ENCODE results near the gene DEPDC4.
"Not testable (repeated sequence)": the region's sequence is repeated elsewhere in the genome, so short reads cannot be mapped to it uniquely, and the experiment has no call there.

The DEPDC4 gene

DNA sequence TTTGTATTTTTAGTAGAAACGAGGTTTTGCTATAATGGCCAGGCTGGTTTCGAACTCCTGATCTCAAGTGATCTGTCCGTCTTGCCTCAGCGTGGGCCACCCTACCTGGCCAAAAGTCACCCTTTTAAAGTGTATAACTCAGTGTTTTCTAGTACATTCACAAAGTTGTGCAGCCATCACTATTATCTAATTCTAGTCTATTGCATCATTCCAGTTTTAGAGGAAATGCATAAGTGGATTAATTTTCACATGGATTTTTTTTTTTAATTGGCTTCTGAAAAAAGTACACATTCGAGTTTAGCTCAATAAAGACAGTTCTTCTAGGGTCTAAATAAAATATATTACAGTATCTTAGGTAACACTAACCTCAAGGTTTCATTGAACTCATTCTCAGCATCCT is 3.7 kb downstream of the DEPDC4 start:
- no peak for DNase-seq (ENCODE audit: low spot score)

GRCh38 chr12:100258127-100258526 is 8.8 kb downstream of the DEPDC4 start:
- DNase-seq (ENCODE audit: low spot score) = no peak

- DNase-seq (ENCODE audit: low spot score) = no peak
Measured at GRCh38 chr12:100254876-100255275, 12.0 kb downstream of the DEPDC4 start.

DNA sequence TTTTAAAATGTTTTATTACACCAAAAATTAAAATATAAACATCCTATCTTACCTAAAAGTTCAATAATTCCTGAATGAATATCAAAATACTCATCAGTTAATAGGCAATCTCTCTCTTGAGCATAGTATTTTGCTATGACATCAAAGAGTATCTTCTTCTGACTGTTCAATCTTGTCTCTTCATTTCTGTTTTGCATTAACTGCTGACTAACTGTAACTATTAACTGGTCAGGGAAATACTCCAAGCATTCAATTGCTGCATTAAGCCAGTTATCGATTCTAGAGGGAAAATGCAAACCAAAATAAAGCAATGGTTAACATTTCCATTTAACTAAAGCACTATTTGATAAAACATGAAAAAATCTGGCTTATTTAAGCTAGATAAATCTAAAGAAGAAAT is 13.4 kb downstream of the DEPDC4 start:
- no peak for DNase-seq (ENCODE audit: low spot score)

GRCh38 chr12:100251917-100252316 is 15.0 kb downstream of the DEPDC4 start:
- DNase-seq (ENCODE audit: low spot score) = no peak

DNA sequence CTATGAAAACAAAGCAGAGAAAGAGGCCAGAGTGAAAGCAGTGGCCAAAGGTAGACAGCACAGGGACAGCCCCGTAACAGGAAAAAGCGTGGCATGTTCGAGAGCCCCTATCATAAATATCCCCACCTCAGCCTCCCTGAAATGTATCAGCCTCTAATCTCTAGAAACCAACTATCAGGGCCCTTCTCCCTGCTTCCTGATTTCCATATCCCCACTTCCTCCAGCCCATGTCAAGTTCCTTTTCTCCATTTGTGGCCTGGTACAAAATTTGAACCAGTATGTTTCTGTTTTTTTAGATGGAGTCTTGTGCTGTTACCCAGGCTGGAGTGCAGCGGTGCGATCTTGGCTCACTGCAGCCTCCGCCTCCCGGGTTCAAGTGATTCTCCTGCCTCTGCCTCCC is 16.9 kb downstream of the DEPDC4 start:
- DNase-seq (ENCODE audit: low spot score) = no peak

- DNase-seq (ENCODE audit: low spot score) = no peak
Measured at GRCh38 chr12:100248886-100249285, 18.0 kb downstream of the DEPDC4 start.

DNA sequence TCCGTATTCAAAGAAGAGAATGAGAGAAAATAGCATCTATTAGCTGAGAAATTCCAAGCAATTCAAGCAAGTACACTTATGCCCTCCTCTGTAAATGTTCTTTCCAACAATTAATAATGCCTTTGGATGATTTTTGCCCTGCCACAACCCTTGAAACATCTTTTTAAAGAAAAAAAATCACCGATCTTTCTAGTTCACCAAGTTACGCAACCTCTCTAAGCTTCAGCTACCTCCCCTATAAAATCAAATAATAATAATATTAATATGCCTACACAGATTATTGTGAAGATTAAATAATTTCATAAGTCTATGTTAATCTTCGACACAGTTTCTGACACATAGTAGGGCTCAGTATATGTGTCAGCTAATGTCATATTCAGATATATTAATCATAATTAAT is 19.1 kb downstream of the DEPDC4 start:
- no peak for DNase-seq (ENCODE audit: low spot score)

GRCh38 chr12:100243137-100243536 is 23.7 kb downstream of the DEPDC4 start:
- DNase-seq (ENCODE audit: low spot score) = no peak

- DNase-seq (ENCODE audit: low spot score) = no peak
Measured at GRCh38 chr12:100239589-100239988, 27.3 kb downstream of the DEPDC4 start.

DNA sequence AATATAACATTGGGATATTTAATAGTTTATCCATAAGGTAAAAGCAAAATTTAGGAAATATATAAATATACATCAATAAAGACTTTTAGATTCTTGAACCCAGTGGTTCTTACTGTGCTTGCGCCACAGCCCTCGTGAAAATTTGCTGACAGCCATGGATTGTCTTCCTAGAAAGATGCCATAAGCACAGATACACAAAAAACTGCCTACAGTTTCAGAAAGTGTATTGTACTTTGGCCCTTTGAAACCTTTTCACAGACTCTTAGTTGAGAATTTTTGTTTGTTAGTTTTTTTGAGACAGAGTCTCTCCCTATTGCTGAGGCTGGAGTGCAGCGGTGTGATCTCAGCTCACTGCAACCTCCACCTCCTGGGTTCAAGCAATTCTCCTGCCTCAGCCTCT is 28.1 kb downstream of the DEPDC4 start:
- no peak for DNase-seq (ENCODE audit: low spot score)

GRCh38 chr12:100234591-100235304 is 32.1 kb downstream of the DEPDC4 start:
- peak; percentile 58 for DNase-seq (ENCODE audit: low spot score)

DNA sequence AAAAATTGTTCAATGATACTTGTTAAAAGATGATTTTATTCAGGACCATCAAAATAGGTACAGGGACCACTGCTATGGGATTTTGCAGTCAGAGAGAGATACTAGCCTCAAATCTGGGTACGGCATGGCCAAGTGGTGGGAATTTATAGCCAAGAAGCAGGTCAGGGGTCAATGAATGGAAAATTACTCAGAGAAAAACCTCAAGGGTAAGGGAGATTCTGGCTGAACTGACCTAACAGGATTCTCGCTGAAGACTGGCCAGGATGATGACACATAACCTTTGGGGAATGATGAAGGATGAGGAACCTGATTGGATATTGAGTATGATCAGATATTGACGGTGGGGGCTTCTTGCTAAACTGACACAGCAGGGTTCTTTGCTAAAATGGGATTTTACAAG is 32.7 kb downstream of the DEPDC4 start:
- DNase-seq (ENCODE audit: low spot score) = no peak

GRCh38 chr12:100231873-100232272 is 35.0 kb downstream of the DEPDC4 start:
- DNase-seq (ENCODE audit: low spot score) = not testable (repeated sequence)

GRCh38 chr12:100229876-100230275 is 37.0 kb downstream of the DEPDC4 start:
- DNase-seq (ENCODE audit: low spot score) = no peak

DNA sequence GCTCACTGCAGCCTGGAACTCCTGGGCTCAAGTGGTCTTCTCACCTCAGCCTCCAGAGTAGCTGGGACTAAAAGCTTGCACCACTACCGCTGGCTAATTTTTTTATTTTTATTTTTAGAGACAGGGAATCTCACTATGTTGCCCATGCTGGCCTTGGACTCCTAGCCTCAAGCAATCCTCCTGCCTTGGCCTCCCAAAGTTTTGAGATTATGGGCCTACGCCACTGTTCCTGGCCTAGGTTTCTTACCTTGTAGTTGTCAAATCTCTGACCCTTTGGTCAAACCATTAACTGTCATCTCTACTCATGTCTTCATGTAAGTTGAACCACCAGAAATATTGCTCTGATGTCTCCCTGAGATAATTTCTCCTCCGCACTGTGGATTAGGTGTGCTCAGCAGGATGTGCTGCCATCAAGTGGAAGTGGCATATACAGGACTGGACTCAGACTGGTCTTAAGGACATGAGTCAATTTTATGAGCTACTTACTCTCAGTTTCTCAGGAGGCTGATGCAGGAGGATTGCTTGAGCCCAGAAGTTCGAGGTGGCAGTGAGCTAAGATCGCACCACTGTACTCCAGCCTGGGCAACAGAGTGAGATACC is 37.7 kb downstream of the DEPDC4 start:
- no peak for DNase-seq (ENCODE audit: low spot score)

- no peak for DNase-seq (ENCODE audit: low spot score)
Measured at GRCh38 chr12:100225491-100225890, 41.4 kb downstream of the DEPDC4 start.

DNA sequence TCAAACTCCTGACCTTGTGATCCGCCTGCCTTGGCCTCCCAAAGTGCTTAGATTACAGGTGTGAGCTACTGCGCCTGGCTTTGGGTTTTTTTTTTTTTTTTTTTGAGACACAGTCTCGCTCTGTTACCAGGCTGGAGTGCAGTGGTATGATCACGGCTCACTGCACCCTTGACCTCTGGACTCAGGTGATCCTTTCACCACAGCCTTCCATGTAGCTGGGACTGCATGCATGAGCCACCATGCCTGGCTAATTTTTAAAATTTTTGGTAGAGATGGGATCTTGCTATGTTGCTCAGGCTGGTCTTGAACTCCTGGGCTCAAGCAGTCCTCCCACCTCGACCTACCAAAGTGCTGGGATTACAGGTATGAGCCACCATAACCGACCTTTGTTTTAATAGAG is 44.7 kb downstream of the DEPDC4 start:
- not testable (repeated sequence) for DNase-seq (ENCODE audit: low spot score)

GRCh38 chr12:100221523-100221922 is 45.4 kb downstream of the DEPDC4 start:
- DNase-seq (ENCODE audit: low spot score) = no peak

DNA sequence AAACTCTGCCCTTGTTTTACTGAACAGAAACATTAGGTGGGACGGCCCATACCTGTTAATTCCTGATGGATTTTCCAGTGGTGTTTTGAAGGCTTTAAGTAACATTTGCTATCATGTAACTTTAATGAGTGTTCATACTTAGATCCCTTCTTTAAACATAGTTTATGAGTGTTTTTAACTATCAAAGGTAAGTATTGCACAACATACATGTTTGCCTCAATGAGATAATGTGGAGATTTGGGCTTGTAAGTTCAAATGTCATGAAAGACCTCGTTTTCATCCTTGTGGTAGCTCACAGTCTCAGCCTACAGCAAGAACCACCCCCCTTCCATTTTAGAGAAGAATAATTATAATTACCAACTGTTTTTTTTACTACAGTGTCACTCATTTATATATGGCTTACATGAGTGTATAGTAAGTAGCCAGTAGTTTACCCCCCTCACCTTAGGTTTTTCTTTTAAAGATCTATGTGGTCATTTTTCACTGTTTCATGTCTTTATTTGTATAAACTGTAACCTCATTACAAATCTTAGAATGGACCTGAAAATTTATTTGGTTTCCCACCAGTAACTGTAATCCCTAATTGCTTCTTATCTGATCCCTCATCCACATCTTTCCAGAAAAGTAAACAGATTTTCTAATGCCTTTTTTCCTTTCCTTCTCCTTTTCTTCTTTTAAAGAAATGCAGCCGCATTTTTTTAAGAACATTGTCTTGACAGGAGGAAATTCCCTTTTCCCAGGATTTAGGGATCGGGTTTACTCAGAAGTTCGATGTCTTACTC is 47.4 kb downstream of the DEPDC4 start:
- no peak for DNase-seq (ENCODE audit: low spot score)

GRCh38 chr12:100216337-100216736 is 50.5 kb downstream of the DEPDC4 start:
- DNase-seq (ENCODE audit: low spot score) = no peak

- no peak for DNase-seq (ENCODE audit: low spot score)
Measured at GRCh38 chr12:100215209-100215608, 51.7 kb downstream of the DEPDC4 start.

- no peak for DNase-seq (ENCODE audit: low spot score)
Measured at GRCh38 chr12:100214518-100214917, 52.4 kb downstream of the DEPDC4 start.
